Germinal center (tissue), 1 donor: Measurements from ENCODE around the gene MEIS1.

Experiments
- DNase-seq: peaks from one replicate; pipeline ENCODE4 v3.0.0; 2012; ENCODE audit warnings: mixed read lengths, low spot score

MEIS1 gene

DNA sequence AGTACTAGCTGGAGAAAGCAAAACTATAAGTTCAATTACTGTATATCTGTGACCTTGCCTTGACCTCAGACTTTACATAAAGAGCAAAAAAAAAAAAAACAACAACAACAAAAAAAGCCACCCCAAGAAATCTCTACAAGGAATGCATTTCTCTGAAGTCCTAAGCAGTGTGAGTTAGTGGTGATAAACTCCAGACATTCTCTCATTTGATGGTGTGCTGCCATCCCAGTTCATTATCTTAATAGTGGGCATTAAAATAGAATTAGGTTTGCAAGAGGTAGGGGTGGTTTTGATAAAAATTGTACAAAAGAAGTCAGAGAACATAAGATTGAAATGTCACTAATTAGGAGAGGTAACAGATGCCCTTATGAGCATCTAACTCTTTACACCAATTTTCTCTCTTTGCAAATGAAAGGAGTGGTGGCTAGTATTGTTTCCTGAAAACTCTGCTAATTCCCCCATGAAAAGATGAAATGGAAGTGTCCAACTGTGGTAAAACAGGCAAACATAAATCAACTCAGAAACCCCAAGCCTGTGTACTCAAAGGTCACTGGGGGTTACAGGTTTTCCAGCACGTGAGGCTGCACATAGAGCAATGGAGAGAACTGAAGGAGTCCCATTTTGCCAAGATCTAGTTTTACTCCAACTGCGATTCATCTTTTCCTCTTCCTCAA is 131.9 kb downstream of the MEIS1 start:
- DNase-seq = no peak

DNA sequence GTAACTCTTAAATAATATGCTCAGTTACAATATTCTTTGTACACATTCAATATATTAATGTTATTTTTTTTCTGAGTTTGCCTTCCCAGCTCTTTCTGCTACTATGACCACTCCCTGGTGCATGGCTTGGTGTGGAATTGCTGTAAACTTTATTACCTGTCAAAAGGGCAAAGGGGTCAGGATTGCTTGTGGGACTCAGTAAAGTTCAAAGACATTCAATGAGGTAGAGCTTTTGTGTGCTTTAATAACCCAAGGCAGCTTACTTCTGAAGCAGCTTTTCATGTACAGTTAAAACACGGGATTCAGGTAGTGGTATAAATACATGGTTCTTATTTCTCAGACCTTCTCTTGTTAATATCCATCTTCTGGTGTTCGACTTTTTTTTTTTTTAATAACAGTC is 132.8 kb downstream of the MEIS1 start:
- no peak for DNase-seq

DNA sequence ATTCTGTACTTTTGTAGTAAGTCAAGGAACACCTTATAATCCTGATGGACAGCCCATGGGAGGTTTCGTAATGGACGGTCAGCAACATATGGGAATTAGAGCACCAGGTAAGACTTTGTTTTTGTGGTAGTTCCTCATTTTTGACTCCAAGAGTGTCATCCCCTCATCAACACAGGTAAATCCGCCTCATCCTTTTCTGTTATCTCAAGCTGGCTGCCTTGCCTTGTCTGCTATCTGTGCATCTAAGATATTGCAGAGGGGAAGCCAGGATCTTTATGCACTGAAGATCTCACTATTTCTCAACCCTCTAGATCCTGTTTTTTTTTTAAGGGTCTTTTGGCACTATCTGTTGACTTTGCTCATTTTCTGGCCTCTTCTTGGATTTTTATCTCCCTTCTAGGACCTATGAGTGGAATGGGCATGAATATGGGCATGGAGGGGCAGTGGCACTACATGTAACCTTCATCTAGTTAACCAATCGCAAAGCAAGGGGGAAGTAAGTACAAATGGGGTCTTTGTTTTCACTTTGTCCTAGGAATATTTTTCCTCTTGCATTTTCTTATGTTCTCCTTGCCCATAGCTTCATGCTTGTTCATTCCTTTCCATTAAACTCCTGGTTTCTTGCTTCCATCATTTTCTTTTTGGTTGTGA is 133.8 kb downstream of the MEIS1 start:
- DNase-seq = no peak

DNA sequence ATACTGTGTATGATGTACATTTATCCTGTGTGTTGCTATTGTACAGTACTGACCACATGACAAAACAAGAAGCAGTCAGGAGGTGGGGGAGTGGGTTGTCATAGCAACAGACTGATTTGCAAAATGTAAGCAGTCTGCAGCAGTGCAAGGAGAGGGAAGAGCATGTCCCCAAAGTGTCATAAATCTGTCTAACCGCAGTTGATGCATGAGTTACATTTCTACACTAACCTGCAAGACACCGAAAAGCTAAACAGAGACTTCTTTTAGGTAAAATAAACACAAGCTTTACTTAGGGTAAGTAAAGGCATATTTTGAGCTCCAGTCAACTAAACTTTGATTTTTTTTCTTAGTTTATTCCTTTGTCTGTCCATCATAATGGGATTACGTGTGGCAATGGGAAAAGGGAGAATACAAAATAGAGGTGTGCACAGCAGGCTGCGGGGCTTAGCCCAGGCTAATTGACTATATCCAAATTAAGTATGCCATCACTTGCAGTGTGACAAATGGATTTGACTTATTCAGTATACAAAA is 134.5 kb downstream of the MEIS1 start:
- no peak for DNase-seq

DNA sequence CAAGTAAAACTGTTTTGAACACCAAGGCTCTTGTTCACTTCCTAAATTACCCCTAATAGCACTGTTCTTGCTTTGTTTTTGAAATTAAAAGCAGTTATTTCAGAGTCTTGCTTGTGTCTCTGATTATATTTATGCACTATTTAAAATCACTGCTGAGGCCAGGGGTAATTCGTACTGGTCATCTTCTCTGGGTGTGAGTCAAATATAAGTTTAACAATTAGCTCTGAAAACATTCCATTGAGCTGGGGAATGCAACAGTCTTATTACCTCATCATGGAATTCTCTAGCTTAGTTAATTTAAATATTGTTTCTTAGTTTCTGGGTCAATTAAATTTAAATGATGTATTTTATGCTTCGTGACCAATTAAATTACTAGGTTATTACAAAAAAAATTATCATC is 135.0 kb downstream of the MEIS1 start:
- no peak for DNase-seq

DNA sequence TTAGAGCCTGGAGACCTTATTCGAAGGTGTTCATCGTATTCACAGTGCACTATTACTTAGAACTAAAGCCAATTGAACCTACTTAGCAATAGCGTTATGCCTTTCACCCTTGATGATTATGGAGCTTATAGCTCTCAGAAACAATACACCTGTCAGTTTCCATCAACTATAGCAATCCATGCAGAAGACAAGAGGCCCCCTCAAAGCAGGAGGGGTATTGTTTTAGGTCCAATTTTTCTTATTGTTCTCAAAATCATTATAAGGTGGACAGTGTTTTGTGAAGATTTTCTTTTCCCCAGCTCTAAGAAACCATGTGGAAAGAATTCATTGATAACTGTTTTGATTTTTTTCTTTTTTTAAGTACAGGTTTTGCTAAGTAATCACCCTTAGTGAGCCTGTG is 135.5 kb downstream of the MEIS1 start:
- DNase-seq = no peak

DNA sequence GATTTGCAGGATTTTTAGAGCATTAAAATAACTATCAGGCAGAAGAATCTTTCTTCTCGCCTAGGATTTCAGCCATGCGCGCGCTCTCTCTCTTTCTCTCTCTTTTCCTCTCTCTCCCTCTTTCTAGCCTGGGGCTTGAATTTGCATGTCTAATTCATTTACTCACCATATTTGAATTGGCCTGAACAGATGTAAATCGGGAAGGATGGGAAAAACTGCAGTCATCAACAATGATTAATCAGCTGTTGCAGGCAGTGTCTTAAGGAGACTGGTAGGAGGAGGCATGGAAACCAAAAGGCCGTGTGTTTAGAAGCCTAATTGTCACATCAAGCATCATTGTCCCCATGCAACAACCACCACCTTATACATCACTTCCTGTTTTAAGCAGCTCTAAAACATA is 137.0 kb downstream of the MEIS1 start:
- DNase-seq = no peak

DNA sequence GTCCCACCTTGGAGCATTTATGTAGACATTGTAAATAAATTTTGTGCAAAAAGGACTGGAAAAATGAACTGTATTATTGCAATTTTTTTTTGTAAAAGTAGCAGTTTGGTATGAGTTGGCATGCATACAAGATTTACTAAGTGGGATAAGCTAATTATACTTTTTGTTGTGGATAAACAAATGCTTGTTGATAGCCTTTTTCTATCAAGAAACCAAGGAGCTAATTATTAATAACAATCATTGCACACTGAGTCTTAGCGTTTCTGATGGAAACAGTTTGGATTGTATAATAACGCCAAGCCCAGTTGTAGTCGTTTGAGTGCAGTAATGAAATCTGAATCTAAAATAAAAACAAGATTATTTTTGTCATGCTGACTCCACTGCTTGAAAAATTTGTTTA is 137.5 kb downstream of the MEIS1 start:
- no peak for DNase-seq

DNA sequence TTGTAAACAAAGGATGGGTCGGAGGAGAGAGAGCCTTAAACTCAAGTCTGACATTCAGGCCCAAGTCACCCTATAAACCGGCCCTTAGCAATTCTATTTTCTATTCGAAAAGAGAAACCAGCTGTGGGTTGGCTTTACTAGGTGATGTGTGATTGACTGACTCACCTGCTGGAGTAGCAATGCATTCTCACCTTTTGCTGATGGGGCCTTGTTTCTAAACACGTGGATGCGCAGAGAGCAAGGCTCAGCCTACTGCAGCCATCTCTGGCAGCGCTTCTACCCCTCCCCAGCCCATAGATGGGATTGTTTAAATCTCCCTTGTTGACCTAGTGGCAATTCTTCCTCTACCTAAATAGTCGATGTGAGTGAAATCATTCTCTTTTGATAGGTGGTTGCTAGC is 138.5 kb downstream of the MEIS1 start:
- no peak for DNase-seq

DNA sequence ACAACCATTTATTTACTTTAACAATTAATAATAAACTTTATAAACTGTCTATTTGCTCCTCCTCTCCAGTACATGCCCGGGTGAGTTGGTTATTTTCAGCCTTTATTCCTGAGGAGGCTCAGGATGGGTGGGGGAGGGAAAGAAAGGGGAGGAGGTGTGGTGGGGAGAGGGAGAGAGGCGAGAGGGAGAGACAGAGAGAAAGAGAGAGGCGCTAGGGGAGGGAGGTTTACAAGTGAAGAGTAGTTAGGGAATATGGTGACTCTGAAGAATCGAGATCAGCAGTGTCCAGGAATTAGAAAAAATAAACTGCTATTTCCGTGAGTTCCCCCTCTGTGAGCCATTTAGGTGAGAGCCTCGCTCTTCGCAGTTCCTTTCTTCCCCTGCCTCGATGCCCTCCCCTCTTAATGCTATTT is 138.9 kb downstream of the MEIS1 start:
- no peak for DNase-seq

DNA sequence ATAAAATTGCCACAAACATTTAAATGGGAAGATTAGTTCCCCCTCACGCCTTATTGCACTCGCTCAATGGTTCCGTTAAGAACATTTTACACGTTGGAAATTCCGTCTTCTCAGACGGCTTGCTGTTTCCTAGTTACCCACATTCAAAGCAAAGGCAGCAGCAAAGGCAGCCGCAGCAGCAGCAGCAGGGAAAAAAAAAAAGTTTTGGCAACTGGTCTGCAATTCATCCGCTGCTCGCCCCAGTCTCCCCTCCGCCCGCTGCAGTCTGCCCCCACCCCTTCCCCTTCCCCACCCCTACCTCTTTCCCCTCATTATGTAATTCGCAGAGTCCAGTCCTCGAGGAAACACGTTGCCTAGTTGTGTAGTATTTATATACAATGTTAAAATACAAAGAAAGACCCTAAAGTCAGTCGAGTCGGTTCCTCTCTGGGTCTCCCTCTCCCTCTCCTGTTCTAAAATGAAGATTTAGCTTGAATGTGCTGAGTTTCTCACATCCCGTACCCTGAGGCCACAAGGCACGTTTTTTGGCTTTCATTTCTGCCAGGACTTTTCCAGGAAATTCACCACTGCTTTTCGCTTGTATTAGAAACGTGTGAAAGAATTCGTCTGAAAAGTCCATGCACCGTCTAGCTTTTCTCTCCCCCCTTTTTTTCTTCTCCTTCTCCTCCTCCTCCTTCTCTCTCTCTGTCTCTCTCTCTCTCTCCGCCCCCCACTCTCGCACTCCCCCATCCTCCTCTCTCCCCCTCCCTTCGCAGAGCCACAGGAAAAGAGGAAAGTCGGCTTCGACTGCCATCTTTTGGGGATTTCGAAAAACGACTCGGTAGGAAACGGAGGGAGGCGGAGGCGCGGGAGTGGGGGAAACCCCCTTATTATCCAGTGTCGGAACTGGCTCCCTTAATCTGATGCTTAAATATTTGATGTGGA is 140.0 kb downstream of the MEIS1 start:
- DNase-seq = no peak

DNA sequence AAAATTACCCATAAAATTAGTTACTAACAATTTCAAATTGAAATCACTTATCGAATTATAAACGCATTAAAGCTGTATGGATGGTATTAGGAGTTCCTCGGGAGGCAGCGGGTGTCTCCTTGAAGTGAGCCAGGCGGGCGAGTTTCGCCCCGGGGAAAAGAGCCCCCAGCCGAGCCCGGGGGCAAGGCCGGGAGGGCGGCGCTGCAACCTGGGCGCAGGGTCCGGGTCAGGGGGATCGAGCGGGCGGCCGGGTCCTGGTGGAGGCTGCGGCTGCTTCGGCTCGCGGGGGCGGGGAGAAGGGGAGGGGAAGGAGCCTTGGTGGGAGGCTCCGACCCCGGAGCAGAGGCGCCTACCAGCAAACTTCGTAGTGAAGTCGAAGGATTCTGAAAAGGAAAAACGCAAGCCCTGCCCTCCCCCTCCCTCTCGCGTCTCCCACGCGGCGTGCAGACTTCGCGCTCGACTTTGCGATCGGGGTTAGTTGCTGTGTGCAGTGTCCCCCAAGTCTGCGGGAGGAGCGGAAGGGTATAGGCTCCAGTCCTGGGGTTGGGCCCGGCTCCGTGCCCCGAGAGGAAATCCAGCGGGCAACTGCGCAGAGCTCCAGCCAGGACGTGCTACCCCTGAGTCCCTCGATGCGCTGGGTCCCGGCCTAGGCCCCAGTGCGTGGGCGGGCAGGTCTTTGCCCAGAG is 140.8 kb downstream of the MEIS1 start:
- DNase-seq = no peak

DNA sequence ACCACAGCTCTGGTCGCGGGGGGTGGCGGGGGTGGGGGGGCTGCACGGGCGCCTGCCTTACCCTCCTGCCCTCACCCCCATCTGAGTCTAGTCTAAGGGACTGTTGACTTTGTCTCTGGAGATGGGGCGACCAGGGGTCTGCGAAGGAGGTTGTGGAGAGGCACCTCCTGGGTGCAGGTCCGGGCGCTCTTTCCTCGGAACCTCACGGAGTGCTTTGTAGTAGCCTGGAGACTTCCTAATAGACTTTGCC is 141.3 kb downstream of the MEIS1 start:
- DNase-seq = no peak

DNA sequence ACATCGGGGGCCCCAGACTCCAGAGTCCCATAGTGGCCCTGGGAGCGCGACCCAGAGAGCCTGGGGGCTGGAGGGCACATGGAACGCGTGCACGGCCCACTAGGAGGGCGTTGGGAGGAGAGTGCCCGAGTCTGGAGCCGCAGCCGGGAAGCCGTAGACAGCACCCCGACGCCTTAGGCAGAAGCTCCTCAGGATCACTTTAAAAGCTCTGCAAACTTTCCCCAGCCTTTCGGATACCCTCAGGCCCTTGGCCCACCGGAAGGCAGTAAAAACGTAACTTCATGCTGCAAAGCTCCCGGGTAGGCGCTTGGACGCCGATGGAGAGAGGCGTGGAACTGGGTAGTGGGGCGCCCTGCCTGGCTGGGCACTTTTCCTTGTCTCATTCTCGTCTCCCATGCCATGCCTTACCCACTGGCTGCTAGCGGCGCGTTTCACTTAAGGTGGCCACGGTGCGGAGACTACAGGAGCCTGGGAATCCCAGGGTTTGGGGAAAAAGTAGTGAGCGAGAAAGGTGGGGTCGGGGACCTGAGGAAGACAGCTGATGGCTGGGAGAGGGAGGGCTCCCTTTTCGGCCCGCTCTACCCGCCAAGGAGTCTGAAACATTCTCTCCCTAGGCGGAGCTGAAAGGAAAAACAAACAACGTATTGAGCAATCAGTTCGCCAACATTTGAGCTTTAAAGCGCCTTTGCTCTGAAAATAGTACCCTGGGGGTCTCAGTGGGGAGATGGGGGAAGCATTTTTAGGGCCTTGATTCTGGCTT is 141.8 kb downstream of the MEIS1 start:
- no peak for DNase-seq

DNA sequence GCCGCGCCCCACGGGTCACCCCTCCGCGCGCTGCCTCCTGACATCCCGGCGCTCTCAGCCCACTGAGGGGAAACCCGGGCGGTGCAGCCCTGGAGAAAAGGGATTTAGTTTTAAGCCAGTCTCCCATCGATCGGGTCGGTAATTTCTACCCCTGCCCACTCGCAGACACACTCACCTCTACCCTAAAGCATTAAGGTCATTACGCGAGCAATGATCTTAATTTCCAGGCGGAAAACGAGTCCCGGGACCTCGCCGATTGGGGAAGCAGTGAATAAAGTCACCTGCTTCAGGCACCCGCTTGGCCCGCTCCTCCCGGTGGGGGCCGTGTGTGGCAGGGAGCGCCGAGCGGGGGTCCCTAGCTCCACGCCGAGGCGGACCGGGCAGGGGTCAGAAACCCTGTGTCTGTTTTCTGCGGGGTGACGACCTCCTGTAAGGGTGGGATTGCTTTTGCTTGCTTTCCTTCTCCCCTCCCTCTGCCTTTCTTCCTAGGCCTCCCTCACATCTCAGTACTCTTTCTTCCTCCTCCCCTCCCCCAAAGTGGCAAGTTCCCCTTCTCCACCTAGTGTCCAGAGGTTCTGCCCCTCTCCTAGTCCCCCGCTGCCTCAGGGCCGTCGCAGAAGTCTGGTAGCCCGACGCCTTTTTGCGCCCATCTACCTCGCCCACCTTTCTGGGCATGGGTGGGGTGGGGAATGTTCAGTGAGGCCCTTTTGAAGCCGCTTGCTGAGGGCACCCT is 142.6 kb downstream of the MEIS1 start:
- no peak for DNase-seq

DNA sequence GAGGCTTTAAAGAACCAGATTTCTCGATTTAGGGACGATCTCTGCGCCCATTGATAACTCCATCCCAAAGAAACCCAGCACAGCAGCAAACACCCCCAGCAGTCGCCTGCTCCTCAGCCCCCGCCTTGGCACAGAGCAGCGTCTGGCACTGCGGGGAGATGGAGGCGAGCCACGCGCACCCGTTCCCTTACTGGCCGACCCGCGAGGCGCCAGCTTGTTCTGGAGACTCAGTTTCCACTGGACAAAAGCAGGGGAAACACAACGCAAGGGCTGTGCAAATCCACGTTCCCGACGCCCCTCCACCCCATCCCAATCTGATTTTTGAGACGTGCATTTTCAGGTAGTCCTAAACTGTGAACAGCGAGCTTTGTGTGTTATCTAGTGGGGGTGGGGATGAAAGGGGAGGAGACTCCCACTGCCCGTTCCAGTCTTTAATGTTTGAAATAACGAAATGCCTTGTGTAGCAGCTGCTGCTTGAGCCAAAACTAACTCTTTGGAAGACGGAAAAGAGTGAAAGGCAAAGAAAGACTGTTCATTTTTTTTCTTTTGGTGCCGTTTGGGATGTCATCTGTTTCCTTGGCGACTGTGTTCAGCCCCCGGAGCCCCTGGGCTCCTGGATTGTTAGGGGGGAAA is 143.2 kb downstream of the MEIS1 start:
- DNase-seq = no peak

DNA sequence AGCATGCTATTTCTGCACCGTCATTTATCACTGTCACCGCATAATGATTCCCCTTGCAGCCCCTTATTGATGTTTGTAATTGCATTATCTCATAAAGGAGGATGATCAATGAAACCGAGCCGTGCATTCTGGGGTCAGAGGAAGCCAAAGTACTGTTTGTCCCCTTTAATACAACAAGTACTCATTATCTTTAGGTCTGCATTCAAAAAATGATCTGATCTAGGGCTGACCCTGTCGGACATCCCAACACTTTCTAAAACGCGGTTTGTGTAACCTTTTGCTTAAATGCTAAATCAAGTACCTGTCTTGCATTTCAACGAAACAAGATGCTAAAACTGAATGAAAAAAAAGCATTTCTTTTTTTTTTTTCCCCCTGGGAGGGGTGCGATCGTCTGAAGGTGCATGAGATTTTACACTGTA is 143.8 kb downstream of the MEIS1 start:
- DNase-seq = no peak

DNA sequence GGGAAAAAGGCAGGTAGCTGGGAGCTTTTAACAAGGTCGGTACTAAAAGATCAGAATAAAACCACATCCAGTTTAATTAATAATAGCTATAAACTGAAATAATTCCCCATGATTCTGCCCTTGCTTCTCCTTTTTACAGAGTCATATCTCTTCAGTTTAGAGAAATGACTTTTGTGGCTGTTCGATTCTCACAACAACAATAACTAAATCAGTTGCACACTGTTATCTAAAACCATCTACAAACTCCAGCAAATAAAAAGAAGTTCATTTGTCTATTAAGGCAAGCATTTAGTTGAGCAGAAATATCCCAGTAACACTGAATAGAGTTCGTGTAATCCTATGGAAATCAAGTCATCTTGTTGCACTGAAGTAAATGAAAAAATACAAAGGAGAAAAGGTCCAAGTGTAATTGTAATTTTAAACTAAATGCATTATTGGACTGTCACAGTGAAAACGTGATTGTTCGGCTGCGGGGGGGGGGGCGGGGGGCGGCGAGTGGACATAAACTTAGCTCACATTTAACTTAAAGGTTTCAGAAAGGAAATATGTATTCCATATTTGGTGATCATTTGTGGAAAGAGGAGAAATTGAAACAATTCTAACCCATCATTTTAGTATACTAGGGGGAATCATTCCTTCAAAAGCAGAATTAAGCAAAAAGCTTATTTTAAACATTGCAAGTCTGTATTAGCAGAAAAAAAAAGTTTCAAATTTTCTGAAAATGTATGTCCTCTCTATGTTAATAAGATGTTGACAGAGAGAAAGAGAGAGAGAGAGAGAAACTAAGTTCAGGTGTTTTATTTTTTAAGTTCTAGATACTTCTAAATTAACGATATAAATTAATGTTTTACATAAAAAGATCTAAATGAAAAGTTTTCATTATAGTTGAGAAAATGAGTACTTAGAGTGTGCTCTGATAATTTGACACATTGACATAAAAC is 144.5 kb downstream of the MEIS1 start:
- no peak for DNase-seq
